Fibroblast of lung (primary cell): ENCODE results near the gene NDN.

ENCODE experiments used
- CTCF ChIP-seq, 2 donors: IDR thresholded peaks in 1 of 2; conservative IDR thresholded peaks in 1 of 2; 1 replicate in 1 of 2; 2 replicates in 1 of 2; pipeline ENCODE4 v1.5.1; 2011 to 2012; ENCODE audit warnings: low read length in 2 of 2, control low read depth in 1 of 2, inconsistent platforms in 1 of 2, low read depth in 1 of 2, mild to moderate bottlenecking in 1 of 2
- EZH2 ChIP-seq: IDR thresholded peaks from 2 replicates; pipeline ENCODE4 v1.5.1; 2012; ENCODE audit warnings: low read length, control low read depth, mild to moderate bottlenecking; ENCODE audit errors: missing control alignments

GRCh38 chr15:23690015-23690414 lies 2.9 kb upstream of the NDN start:
- TF ChIP-seq CTCF (conservative IDR thresholded peaks at IDR 0.05 in 1 of 2, IDR thresholded peaks at IDR 0.05 in 1 of 2; ENCODE audit: low read depth in 1 of 2, low read length in 2 of 2) (no peak), EZH2 (no peak)
